H1 (cell line): ENCODE measurements around the gene APH1A. TPM values are rescaled to one million over a fixed set of nuclear protein-coding genes. Genes with fewer than 3 reads are reported as not detected.
A peak's percentile ranks its signal among the peaks of the same experiment; 100 is the strongest.

Source experiments
- BACH1 ChIP-seq: IDR thresholded peaks from 2 replicates; pipeline ENCODE4 v1.6.1; 2012; ENCODE audit warnings: low read length, improper control_type of control experiment
- BRCA1 ChIP-seq: IDR thresholded peaks from 2 replicates; pipeline ENCODE4 v1.6.1; 2012; ENCODE audit warnings: low read depth, low read length, improper control_type of control experiment
- CBX8 ChIP-seq: fragments of 300-800, 300-1000 bp; sonication (generic); IDR thresholded peaks from 2 replicates; pipeline ENCODE4 v1.7.1; 2016; ENCODE audit warnings: low read depth, low read length, borderline replicate concordance
- HDAC2 ChIP-seq, 2 experiments: fragments of 300-600 bp in 1 of 2; sonication (generic) in 1 of 2; IDR thresholded peaks; 2 replicates each; pipeline ENCODE4 v1.6.1; 2011 to 2012; ENCODE audit warnings: low read depth in 2 of 2, low read length in 2 of 2, mild to moderate bottlenecking in 2 of 2, moderate library complexity in 2 of 2, borderline replicate concordance in 1 of 2, inconsistent platforms in 1 of 2
- HDAC6 ChIP-seq: IDR thresholded peaks from one replicate; pipeline ENCODE4 v1.7.1; 2012; ENCODE audit warnings: low read depth, mild to moderate bottlenecking, inconsistent platforms, low read length, moderate library complexity
- MAFK ChIP-seq: IDR thresholded peaks from 2 replicates; pipeline ENCODE4 v1.6.1; 2012; ENCODE audit warnings: low read depth, mild to moderate bottlenecking, improper control_type of control experiment, low read length
- MAX ChIP-seq: IDR thresholded peaks from 2 replicates; pipeline ENCODE4 v1.6.1; 2012; ENCODE audit warnings: inconsistent platforms
- POU5F1 ChIP-seq: IDR thresholded peaks from 2 replicates; pipeline ENCODE4 v1.6.1; 2011; ENCODE audit warnings: low read depth, mild to moderate bottlenecking, low read length, moderate library complexity
- TAF7 ChIP-seq: optimal IDR thresholded peaks from 2 replicates; pipeline ENCODE3; 2011; ENCODE audit warnings: low read depth, mild to moderate bottlenecking, inconsistent platforms, low read length, moderate library complexity, borderline replicate concordance
- TCF12 ChIP-seq: IDR thresholded peaks from 2 replicates; pipeline ENCODE4 v1.6.1; 2011; ENCODE audit warnings: low read depth, mild to moderate bottlenecking, low read length
- polyA plus RNA-seq, 7 experiments: library from polyadenylated mRNA; depleted of rRNA in 3 of 7; stranded (reverse) in 5 of 7; unstranded in 2 of 7; fragments of >200 nt in 5 of 7; fragments of 200-250 nt in 2 of 7; gene quantifications; 1 replicate in 5 of 7; 2 replicates in 1 of 7; 4 replicates in 1 of 7; pipeline versions ENCODE4 v1.2.1 to v1.2.3, GENCODE V29; 2011 to 2013; ENCODE audit warnings: missing spikeins in 2 of 7, mixed read lengths in 2 of 7
- total RNA-seq: library from RNA; stranded (reverse); fragmentation: NEBNext Ultra II Directional; extraction: Animal tissue kit (Norgen Biotek cat#: 25700); gene quantifications from 2 replicates; pipeline ENCODE4 v1.2.1, GENCODE V29; 2021
- TF ChIP-seq, protein P1 (sequence below): IDR thresholded peaks from 2 replicates; pipeline ENCODE4 v1.6.1; 2011; ENCODE audit warnings: low read depth, mild to moderate bottlenecking, low read length; ENCODE audit not compliant: insufficient read depth

Gene APH1A
- total and polyA plus RNA-seq, 2 of the 8 experiments (the other 6 are each of a cell fraction or from before 2014, with no cell fraction given) = 111 to 183 TPM

DNA sequence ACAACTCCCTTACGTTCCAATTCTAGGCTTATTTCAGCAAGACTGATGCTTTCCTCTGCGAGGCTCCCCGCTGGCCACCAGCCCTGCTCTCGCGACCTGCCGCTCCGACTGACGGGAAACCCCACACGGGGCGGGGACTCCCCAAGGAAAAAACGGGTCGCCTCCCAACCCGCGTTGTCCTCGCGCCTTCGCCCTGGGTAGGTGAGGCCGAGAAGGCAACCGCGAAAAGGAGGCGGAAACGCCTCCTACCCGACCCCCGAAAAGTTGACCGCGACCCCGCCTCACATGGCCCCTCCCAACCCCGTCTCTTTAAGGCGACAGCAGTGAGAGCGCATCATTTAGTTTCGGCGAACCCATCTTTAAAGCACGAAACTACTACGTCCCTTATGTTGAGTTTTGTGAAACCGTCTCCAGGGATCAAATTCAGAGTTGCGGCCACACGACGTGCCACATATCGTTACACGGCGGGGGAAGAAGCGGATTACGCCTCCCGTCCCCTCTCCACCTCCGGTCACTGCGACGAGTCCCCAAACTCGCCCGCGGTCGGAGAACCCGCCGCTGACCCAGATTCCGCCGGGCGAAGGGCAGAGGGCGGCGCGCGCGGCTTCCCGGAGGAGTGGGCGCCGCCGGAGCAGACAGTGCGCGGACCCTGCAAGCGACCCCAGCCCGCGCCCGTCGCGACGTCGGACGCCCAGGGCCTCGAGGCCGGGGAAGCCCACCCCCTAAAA, 34.1 kb downstream of the APH1A start (continued):
- no peak for TF ChIP-seq HDAC6
- no peak for TF ChIP-seq BACH1
- no peak for TF ChIP-seq CBX8
- TF ChIP-seq BRCA1 = peak; percentile 30; the same call in 1 of the 2 replicates
- peak; percentile 80 for TF ChIP-seq MAX
- TF ChIP-seq MAFK = no peak
- 0 out of 4 replicates have a peak, but pooled peaks of 1 of the 2 experiments have one; percentile 36 for TF ChIP-seq HDAC2 (IDR thresholded peaks at IDR 0.05; ENCODE audit: borderline replicate concordance in 1 of 2, low read depth in 2 of 2, low read length in 2 of 2)
- TF ChIP-seq, protein P1, sequence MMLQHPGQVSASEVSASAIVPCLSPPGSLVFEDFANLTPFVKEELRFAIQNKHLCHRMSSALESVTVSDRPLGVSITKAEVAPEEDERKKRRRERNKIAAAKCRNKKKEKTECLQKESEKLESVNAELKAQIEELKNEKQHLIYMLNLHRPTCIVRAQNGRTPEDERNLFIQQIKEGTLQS = no peak
- no peak for TF ChIP-seq POU5F1
- peak; percentile 74 for TF ChIP-seq TAF7
- no peak for TF ChIP-seq TCF12
